HG03558 (cell line): Measurements from ENCODE around the gene NFILZ.

Experiments used
- ATAC-seq: cut with Tn5 transposase; IDR thresholded peaks from one replicate; pipeline ENCODE4 v1.9.1; 2021; ENCODE audit warnings: moderate number of reproducible peaks; ENCODE audit not compliant: unreplicated experiment; ENCODE audit errors: extremely low read depth

NFILZ gene, protein sequence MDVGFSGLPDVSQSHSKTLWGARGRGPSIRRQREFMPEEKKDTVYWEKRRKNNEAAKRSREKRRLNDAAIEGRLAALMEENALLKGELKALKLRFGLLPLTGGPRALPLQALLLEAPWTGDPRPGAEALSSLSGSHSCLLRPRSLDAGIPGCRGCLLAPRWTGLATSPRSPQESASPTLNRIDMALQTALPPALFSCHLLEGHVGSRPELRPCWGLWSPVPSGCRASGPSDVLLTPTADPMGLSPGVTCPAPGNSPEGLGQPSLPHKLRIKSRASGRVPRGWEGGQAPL

DNA sequence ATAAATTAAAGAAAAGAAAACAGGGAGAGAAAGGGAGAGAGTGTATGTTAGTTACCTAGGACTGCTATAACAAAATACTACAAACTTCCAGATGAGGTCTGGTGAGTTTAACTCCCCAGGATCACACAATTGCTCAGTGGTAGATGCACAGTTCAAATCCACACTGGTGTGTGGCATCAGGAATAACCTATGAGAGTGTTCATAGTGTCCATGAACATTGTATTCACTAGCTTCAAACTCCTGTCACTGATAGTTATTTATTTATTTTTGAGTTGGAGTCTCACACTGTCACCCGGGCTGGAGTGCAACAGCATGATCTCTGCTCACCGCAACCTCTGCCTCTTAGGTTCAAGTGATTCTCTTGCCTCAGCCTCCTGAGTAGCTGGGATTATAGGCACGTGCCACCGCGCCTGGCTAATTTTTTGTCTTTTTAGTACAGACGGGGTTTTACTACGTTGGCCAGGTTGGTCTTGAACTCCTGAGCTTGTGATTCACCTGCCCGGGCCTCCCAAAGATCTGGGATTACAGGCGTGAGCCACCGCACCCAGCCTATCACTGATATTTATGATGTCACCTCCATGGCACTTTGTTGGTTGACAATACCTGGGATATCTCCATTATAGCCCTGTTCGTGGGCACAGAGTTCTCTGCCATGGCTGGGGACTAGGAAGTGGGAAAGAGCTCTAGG lies at the start of gene NFILZ:
NFILZ (plus strand) TSS at position 638 of the 688 bp plus-strand sequence. CDS start 46,133 bp downstream, outside the sequence.
- no peak for ATAC-seq

DNA sequence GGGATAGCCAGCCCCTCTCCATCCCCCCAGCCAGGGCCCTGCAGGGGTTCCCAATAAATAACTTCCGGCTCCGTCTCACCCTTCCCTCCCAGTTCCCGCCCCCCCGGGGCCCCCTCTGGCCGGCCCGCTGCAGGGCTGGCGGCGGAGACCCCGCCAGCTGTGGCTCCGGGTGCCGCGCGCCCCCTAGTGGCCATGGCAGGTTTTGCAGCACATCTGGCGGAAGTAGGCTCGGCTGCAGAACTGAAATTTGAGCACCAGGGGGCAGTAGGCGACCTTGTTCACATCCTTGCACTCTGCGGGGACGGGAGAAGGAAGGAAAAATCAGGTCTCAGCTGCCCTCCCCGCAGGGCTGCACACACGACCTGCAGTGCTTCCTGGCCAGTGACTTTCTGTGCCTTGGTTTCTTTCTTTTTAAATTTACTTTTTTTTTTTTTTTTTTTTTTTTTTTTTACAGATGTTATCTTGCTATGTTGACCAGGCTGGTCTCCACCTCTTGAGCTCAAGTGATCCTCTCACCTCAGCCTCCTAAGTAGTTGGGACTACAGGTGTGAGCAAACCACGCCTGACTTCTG lies 49.6 kb upstream of the NFILZ start:
- ATAC-seq: no peak

DNA sequence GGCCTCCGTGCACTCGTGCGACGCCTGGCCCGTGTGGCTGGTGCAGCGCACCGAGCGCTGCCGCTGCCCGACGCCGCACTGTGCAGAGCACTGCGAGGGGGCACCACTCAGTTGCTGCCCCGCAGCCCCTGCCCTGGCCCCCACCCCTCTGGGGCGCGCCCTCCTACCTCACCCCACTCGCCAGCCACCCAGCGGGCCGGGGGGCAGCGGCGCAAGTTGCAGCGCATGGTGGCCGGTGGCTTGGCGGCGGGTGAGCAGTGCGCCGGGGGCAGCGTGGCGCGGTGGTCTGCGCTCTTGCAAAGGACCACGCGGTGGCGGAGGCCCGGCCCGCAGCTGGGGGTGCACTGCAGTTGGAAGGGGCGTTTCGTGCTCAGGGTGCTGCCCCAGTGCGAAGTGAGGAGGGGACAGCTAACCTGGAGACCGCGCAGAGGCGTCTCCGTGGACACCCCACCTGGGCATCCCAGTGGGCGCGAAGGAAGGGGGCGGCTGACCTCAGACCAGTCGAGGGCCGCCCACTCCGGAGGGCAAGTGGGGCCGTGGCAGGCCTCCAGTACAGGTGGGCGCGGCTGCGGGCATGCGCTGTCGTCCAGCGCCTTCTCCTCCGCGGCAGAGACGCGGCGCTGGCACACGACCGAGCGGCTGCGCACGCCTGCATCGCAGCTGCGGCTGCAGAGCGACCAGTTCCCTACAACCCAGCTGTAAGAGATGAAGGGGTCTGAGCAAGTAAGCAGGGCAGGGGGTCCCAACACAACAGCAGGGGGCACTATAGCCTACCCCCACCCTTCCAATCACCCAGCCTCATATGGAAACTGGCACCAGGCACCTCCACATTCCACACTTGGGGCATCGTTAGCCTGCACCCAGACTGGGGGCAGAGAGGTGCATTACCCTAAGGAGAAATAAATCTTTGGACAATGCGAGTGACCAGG lies 45.2 kb upstream of the NFILZ start:
- no peak for ATAC-seq

DNA sequence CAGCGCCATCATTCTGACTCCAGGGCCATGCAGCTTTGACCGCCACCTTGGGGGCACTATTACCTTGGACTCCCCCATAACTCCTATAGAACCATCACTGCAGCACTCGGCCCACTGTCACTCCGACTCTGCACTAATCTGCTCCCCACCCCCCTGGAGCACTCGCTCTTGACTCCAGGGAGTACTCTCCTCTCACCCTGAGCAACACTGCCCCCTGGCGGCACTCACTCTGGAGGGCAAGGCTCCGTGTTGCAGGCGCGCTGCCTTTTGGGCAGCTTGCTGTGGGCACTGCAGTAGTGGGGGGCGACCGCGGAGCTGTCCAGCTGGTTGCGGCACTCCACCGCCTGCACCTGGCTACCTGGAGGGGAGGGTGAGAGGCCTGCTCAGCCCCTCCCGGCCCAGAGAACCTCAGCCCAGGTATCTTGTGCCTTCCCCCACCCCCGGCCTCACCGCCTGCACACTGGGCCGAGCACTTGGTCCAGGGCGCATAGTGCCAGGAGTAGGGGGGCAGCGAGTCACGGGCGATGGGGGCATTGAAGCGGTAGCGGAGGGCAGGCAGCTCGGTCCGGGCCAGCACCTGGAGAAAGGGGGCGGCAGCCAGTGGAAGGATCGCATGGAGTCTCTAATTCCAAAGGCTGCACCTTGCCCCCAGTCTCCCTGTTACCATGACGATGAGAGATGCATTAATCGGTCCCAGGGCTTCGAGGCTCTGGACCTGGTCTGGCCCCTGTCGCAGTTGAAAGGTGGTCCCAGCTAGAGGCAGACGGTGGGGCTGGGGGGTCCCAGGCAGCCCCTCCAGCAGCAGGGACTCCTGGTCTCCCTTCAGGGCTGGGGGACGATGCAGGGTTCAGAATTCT lies 44.3 kb upstream of the NFILZ start:
- no peak for ATAC-seq

DNA sequence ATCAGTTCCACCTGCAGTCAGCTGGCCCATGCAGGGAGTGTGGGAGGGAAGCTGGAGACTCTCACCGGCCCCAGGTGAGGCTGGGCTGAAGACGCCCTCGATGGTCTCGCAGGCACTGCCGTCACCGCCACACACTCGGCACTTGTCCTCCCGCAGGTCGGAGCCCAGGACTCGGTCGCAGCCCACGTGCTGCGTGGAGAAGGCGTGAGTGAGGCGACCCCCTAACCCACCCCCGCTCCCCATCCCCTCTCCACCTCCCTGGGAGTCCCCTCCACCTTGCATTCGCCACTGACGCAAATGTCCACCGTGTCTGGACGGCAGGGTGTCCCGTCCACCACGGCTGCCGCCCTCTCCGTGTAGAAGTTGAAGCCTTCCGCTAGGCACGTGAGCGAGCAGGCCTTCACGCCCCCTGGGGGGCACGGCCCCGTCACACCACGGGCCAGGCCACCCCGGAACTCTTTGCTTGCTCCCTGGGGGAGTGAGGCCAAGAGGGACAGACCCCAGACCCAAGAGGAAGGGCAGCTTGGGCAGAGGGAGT lies 41.2 kb upstream of the NFILZ start:
- no peak for ATAC-seq

DNA sequence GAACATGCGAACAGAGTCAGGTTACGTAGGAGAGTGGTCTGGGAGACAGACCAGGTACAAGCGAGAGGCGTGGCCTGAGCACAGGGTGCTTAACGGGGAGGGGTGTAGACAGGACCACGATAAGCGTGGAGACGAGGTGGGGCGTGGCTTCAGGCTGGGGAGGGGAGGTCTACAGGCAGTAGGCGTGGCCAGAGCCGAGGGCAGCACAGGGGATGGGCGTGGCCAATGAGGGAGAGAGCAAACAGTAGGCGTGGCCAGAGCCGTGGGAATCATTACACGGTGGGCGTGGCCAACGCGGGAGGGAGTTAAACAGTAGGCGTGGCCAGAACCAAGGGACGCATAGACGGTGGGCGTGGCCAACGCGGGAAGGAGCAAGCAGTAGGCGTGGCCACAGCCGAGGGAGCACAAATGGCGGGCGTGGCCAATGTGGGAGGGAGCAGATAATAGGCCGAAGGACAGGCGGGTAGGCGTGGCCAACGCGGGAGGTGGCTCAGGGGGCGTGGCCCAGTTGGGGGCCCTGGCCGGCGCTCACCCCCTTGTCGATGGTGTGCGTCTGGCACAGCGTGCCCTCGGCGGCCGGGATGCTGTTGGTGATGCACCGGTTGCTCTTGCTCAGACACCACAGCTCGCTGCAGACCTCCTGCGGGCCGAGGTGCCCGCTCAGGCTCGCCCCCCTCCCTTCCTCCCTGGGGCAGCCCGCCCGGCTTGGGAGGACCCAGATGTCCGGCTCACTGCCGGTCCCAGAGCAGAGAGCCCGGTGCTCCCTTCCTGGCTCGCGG lies 38.0 kb upstream of the NFILZ start:
- no peak for ATAC-seq

DNA sequence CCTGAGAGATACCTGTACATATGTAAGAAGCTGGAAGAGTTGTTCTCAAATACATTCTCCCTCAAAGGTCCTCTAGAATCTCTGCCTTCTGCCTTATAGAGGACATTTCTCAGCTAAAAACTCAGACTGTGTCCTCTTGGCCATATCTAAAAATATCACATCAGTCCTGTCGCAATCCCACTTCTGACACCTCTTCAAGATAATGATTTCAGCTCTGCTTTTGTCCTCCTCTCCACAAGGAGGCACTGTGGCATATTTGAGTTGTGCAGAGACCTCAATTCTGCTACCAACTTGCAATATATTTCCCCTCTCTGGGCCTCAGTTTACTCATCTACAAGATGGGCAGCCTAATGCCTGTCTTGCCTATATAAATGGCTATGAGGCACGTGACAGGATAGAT lies 36.5 kb upstream of the NFILZ start:
- no peak for ATAC-seq

DNA sequence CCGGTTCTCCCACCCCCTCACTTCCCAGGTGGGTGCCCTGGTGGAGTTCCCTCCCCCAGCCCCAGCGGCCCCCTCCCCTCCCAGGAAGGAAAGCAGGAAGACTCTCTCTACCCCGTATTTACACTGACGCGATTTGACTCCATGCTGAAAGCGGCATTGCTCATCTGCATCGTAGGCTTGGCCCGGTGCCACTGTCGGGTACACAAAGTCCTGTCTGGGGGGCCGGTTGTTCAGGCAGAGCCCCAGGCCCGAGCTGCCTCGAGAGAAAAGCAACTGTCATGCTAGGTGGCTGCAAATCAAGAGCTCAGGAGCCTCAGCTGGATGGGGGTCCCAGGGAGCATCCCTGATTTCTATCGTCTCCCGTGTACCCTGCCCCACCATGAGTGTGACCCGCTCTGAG lies 34.8 kb upstream of the NFILZ start:
- ATAC-seq: no peak

DNA sequence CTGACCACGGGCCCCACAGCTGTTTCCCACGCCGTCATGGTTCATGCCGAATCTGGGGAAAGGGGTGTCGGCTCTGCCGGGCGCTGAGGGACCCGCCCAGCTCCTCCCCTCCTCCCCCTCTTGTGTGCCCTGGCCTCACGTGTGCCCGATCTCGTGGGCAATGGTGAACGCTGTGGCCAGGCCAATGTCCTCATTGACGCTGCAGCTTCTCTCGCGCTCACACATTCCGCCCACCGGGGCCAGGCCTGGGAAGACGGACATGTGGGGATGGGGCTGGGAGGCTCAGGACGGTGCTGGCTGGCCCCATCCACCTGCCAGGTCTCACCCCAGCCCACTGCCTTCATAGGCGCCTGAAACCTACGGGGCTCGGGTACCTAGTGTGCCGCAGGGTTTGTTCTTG lies 34.3 kb upstream of the NFILZ start:
- no peak for ATAC-seq

DNA sequence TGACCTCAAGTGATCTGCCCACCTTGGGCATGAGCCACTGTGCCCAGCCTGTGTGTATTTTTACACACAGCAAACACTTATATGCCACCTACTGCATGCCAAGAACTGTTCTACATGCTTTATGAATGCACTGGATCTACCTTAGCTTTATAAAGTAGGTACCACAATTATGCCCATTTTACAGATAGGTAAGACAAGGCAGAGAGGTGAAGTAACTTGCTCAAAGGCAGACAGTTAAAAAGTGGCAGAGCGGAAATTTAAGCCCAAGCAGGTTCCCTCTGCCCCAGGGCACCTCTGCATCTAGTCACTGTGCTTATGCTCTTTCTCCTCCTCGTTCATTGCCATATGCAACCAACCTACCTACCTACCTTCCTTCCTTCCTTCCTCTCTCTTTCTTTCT lies 30.4 kb upstream of the NFILZ start:
- ATAC-seq: no peak

DNA sequence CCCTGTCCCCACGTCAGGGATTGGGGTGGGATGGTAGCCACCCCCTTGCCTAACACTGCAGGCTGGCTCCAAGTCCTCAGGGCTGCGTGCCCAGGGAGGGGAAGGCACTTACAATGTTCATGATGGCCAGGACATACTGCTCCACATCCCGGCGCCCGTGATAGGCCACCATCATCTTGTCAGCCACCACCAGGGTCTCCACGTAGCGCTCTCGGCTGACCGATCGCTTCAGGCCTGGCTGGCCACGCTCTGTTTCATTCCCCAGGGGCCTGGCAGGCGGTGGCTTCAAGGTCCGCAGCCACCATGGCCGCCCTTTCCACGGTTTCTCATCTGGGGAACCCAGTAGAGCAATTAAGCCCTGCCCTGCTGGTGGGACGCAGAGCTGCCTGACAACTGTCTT lies 29.6 kb upstream of the NFILZ start:
- no peak for ATAC-seq

DNA sequence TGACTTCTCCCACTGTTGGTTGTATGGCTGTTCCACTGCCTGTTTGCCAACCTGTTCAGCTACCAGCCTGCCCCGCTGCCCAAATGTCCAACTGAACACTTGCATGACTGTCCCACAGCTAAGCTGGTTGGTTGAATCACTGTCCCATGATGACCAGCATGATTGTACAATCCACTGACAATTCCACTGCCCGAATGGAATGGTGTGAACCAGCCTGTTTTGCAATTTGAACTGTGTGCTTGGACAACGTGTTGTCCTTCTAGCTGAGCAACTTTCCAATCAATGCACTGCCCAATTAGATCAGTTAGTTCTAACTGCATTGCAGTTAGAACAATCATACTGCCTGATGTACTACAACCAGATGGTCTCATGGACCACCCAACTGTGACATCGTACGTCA lies 28.6 kb upstream of the NFILZ start:
- ATAC-seq: no peak

DNA sequence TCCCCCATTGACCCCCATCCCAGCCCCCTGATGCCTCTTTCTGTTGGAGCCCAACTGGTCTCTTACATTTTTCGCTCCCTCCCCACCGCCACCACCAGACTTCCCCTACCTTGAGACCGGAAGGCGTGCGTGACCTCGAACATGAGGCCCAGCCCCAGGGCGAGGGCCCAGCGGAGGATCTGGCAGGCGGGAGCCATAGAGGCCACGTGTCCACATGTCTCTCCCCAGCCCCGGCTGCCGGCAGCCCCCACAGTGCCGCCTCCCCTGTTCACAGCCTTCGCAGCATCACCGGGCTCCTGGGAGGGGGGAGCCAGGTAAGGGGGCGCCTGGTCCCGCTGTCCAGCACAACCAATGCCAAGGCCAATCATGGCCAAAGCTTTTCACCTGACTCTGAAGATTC lies 24.9 kb upstream of the NFILZ start:
- ATAC-seq: no peak

DNA sequence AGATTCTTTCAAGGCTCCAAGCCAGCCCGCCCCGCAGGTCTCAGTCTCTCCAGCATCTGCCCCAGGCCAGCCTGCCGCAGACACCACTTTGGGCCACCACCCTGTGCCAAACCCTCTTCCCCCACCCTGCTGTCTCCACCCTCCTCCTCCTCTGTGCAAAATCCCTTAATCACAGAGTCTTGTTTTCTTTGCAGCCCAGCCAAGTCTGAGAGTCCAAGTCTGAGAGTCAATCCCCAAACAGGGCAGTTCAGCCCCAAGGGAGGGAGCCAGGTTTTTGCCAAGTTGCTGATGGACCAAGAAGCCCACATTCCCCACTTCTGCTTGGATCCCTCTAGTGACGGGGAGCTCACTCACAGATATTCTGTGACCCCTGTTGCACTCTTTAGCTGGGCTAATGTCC lies 23.0 kb upstream of the NFILZ start:
- no peak for ATAC-seq

DNA sequence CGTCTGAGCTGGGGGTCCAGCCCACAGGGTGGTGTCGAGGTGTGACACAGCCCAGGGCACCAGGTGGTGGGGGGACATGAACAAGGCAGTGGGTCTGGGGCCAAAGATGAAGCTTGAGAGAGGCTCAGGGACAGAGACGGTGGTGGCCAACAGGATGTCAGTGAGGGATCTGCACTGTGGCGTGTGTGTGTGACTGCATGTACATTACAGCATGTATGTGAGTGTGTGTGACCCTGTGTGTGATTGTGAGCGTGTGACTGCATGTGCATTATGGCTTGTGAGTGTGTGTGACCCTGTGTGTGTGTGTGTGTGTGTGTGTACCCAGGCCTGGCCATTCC lies 21.5 kb upstream of the NFILZ start:
- ATAC-seq: no peak

DNA sequence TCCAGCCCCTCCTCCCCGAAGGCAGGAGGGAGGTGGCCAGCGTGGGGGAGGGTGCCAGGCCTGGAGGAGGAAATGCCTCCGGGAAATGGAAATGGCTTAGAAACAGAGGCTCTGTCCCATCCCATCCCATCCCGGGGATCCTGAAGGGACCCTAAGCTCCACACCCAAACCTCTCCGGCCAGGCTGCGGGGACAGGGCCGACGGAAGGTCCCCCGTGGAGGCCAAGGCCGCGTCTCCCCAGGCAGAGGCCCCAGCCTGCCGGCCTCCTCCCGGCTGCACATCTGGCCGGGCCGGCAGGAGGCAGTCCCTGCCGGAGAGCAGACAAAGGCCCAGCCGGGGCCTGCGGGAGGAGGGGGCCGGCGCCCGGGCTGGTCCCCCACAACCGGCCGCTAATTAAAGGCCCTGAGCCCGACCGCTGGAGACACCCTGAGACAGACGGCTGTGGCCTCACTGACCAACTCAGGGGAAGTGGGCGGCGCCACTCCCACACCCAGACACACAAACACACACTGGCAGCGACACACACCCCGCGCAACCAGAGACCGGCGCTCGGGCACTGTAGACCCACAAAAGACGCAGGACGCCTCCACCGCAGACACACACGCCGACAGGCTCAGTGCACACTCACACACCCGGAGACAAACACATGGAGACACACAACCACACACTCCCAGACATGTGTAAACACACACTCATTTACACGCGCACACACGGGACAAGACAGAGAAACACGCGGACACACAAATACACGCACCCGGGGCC lies 21.0 kb upstream of the NFILZ start:
- no peak for ATAC-seq

DNA sequence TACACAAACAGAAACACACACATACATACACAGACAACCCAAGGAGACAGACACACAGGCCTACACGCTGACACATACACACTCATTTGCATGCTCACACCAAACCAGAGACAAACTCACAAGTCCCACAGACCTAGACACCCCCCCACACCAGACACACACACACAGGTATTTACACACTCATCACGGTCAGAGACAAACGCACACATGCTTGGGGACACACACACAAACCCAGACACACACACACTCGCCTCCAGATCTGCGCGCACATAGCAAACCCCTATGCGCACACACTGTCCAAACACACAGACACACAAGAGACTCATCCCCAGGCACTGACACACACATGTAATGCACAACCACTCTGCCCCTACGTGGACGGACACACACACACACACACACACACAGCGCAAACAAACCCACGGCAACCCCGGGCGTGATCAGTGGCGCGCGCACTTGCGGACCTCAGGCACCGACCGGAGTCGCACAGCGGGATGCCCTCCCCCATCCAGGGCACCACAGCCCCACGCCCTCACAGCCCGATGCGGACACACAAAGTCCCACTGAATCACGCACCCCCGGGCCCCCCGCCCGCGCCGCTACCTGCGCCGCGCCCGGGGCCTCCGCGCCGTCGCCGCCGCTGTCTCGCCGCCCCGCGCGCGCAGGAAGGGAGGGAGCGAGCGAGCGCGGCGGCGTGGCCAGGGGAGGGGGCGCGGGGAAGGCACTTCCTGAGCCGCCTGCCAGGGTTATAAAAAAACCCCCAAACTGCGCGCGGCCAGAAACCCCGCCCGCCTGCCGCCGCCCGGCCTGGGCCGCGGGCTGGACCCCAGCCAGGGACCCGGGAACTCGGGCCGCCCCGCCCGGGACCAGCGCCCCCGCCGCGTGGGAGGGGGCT lies 20.1 kb upstream of the NFILZ start, which contains the start of gene ADAMTS10:
ADAMTS10 (minus strand) TSS at position 675 of the 895 bp plus-strand sequence. CDS start 5,005 bp downstream, outside the sequence.
- ATAC-seq: no peak
